HG03139 (cell line): ENCODE measurements around the gene XXYLT1.
"Not testable (repeated sequence)": the region's sequence is repeated elsewhere in the genome, so short reads cannot be mapped to it uniquely, and the experiment has no call there.

ENCODE experiments used
- ATAC-seq: cut with Tn5 transposase; IDR thresholded peaks from one replicate; pipeline ENCODE4 v1.9.1; 2021; ENCODE audit not compliant: unreplicated experiment

Gene XXYLT1

DNA sequence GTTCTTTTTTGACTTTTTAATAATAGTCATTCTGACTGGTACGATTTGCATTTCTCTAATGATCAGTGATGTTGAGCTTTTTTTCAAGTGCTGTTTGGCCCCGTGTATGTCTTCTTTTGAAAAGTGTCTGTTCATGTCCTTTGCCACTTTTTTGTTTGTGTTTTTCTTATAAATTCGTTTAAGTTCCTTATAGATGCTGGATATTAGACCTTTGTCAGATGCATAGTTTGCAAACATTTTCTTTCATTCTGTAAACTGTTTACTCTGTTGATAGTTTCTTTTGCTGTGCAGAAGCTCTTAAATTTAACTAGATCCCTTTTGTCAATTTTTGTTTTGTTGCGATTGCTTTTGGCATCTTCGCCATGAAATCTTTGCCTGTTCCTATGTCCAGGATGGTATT lies 220.7 kb downstream of the XXYLT1 start:
- not testable (repeated sequence) for ATAC-seq

DNA sequence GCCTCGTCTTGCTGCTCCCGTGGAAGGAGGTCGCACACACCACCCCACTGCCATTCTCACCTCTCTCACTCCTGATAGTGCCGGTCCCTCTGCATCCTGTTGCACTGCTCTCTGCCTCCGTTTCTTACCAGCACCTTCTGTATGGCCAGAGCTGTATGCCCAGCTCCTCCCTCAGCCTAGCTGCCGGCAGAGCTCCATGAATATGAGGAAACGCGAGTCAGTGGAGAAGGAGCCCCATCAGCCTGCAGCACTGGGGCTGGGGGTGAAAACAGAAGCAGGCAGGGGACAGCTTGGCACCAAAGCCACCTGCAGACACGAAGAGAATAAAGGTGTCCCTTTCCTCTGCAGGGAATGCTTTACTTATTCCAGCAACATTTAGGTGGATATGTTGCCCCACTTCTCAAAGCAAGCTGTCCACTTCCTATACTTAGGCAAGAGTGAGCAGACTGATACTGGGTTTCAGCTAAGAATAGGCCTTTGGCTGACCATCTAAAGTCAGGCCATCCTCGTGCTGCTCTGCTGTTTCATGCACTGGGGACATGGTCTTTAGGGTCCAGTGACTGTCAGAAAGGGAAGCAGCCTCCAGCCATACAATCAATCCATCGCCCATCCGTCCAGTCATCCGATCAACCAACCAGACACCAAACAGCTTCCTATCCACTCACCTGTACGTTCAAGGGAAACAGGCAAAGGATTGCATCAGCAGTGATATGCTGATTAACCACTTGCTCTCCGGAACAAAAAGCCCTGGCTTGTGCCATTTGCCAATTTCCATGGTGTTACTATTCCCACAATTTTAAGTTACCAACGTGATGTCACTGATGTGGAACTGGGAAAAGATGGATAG lies 222.7 kb downstream of the XXYLT1 start:
- no peak for ATAC-seq

- ATAC-seq, result no peak
These were observed 223.4 kb downstream of the XXYLT1 start for GRCh38 chr3:195047536-195047935.

GRCh38 chr3:195046441-195046840 lies 224.5 kb downstream of the XXYLT1 start:
- no peak for ATAC-seq

DNA sequence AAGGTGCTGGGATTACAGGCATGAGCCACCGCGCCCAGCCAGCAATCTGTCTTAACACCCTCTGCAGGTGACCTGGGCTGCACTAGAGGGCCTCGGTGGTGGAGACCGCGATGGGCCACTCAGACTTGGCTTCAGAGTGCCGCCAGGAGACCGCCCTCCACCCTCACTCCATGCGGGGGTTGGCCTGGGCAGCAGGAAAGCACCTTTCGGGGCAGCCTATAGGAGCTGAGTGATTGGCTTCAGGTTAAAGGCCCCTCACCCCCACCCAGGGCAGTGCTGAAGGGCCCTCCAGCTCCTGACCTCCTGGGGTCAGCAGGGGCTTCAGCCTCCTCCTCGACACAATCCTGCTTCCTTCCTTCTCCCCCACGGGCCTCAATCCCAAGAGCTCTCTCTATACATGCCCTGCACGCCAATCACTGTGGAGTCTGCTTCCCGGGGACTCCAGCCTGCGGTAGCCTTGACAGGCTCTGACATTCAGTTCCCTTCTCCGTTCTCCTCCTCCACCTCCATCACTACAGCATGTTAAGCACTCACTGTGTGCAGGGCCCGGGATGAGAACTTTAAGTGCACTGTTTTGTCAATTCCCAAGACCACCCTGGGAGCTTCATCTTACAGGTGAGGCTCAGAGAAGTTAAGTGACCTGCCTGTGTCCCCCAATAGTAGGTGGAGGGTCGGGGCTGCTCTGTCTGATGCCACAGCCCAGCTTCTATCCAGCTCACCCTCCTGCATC lies 225.3 kb downstream of the XXYLT1 start:
- ATAC-seq, result no peak

DNA sequence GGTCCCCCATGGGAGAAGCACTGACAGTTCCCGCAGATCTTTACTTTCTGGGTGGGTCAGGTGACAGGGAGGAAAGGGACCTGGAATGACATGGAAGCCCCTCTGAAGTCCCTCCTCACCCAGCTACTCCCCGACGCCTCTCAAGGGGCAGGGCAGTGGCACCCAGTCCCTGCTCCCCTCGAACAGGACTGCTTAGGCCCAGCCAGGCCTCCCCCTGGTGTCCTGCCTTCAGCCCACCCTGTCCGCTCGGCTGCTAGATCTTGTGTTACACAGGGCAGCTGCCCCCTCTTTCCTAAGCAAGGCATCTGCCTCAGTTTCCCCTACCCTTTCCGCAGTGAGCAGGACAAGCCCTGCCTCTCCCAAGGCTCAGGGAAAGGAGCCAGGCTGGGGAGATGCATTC lies 226.5 kb downstream of the XXYLT1 start:
- ATAC-seq, result no peak

- no peak for ATAC-seq
These were observed 227.2 kb downstream of the XXYLT1 start for GRCh38 chr3:195043607-195044339.

DNA sequence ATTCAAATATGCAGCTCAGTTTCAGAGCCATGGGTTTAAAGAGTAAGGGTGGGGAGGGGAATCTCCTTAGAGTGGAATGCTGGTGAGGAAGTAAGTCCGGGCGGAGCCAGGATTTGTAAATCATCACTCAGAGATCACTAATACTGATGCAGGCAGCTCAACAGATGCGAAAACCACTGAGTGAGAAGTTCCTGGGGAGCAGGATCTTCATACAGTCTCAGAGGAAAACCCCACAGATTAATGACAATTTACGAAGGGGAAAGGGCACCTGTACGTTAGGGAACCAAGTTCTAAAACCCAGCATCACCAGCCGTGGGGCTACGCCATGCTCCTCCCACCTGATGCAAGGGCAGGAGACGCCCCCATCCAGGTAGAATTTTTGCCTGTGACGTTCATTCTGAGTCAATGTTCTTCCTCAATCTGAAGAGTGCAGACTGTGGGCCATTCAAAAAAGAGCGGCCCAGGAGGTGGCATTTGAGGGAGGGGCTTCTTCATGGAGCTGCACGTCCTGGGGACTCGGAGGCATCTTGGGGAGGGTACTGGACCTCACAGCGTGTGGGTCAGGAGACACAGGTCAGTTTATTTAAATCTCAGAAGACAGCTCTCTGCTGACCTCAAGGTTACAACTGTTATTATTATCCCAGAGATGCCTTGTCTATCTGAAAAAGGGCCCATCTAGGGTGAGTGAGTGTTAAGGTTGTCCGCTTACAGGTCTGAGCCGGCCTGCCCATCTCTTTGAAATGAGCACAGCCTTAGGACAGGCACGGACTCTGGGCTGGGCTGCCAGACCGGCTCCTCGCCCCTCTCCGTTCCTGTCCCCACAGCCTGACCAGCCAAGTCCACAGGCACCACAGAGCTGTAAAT lies 228.0 kb downstream of the XXYLT1 start:
- ATAC-seq, result no peak

- no peak for ATAC-seq
These were observed 228.9 kb downstream of the XXYLT1 start for GRCh38 chr3:195041871-195042742.

- ATAC-seq, result no peak
These were observed 230.0 kb downstream of the XXYLT1 start for GRCh38 chr3:195040773-195041520.

DNA sequence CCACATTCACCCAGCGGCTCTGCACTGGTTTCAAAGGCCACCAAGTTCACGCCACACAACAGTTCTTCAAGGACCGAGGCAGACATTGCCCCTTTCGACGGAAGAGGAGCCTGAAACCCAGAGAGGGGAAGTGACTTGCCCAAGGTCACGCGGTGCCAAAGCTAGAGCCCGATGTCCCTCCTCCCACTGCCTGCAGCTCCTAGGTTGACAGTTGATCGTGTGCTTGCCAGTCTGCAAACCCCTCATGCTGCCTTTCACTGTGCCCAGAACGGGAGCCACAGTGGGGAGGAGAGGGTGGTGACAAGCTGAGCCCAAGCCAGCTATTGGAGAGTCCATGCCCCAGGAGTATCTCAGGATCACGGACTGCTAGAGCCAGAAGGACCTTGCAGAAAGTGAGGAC lies 230.9 kb downstream of the XXYLT1 start:
- no peak for ATAC-seq

DNA sequence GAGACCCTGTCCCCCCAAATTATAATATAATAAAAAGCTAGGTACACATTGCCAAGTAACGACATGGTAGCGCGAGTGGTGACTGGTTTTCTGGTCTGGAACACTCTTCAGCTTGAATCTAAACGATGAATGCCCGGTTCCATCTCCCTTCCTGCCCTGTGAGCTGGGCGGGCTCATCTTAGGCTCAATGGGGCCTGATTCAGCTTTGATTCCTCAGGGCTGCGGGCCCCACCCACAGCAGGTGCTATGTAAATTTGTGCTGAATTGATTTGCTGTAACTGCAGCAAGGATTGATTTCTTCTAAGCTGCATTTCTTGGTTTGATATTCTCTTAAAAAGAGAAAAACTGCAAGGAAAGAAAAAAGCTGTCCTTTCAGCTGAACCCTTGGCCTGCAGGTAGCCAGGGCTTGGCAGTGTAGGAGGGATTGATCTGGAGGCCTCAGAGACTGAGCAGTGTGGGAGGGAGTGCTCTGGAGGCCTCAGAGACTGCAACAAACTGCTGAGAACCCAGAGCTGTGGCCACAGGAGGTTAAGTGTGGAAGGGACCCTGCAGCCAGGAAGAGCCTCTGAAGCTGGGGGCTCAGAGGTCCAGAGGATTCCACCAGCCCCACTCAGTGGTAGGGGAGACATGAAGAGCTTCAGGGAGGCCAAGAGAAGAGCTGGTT lies 231.6 kb downstream of the XXYLT1 start:
- no peak for ATAC-seq

DNA sequence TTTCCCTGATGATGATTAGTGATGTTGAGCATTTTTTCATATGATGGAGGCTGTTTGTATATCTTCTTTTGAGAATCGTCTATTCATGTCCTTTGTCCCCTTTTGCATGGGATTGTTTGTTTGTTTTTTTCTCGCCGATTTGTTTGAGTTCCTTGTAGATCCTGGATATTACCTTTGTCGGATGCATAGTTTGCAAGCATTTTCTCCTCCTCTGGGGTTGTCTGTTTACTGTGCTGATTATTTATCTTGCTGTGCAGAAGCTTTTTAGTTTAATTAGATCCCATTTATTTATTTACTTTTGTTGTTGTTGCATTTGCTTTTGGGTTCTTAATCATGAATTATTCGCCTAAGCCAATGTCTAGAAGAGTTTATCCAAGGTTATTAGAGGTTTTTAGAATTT lies 232.8 kb downstream of the XXYLT1 start:
- no peak for ATAC-seq

GRCh38 chr3:195037586-195037985 lies 233.4 kb downstream of the XXYLT1 start:
- ATAC-seq, result not testable (repeated sequence)

GRCh38 chr3:195036974-195037373 lies 234.0 kb downstream of the XXYLT1 start:
- ATAC-seq, result no peak

- no peak for ATAC-seq
These were observed 234.4 kb downstream of the XXYLT1 start for GRCh38 chr3:195036574-195036973.

GRCh38 chr3:195036203-195036505 lies 234.8 kb downstream of the XXYLT1 start:
- no peak for ATAC-seq

- no peak for ATAC-seq
These were observed 235.4 kb downstream of the XXYLT1 start for GRCh38 chr3:195035345-195036202.
